PFSK-1 (cell line): Measurements from ENCODE around the gene TMEM14A.

ENCODE experiments used
- FOXP2 ChIP-seq: optimal IDR thresholded peaks from 2 replicates; pipeline ENCODE3; 2011; ENCODE audit warnings: borderline replicate concordance, control low read depth, inconsistent platforms; ENCODE audit not compliant: insufficient read depth; ENCODE audit errors: extremely low read length, extremely low read depth
- POLR2AphosphoS5 ChIP-seq: IDR thresholded peaks from 2 replicates; pipeline ENCODE4 v1.6.1; 2012; ENCODE audit warnings: low read depth, mild to moderate bottlenecking, control low read depth, low read length, moderate library complexity
- REST ChIP-seq, 2 experiments: IDR thresholded peaks; 2 replicates each; pipeline versions ENCODE4 v1.6.1 to v1.8.0; 2011 to 2012; ENCODE audit warnings: low read depth in 2 of 2, low read length in 2 of 2, control low read depth in 1 of 2, inconsistent platforms in 1 of 2, mild to moderate bottlenecking in 1 of 2, moderate library complexity in 1 of 2; ENCODE audit not compliant: insufficient read depth in 1 of 2
- SIN3A ChIP-seq: IDR thresholded peaks from 2 replicates; pipeline ENCODE4 v1.6.1; 2012; ENCODE audit warnings: mild to moderate bottlenecking, low read length, moderate library complexity, borderline replicate concordance; ENCODE audit not compliant: insufficient read depth
- TAF1 ChIP-seq: IDR thresholded peaks from 2 replicates; pipeline ENCODE4 v1.6.1; 2012; ENCODE audit warnings: low read length, control low read depth, borderline replicate concordance; ENCODE audit not compliant: insufficient read depth

TMEM14A gene

GRCh38 chr6:52634211-52634610 lies 36.7 kb upstream of the TMEM14A start:
- no peak for TF ChIP-seq SIN3A
- TF ChIP-seq FOXP2 = no peak
- TF ChIP-seq POLR2AphosphoS5 = no peak
- no peak for TF ChIP-seq TAF1
- TF ChIP-seq REST (IDR thresholded peaks at IDR 0.05; ENCODE audit: insufficient read depth in 1 of 2, low read depth in 2 of 2, low read length in 2 of 2) = no peak

GRCh38 chr6:52635049-52635577 lies 35.8 kb upstream of the TMEM14A start:
- TF ChIP-seq FOXP2 (no peak), POLR2AphosphoS5 (no peak), REST (IDR thresholded peaks at IDR 0.05; ENCODE audit: insufficient read depth in 1 of 2, low read depth in 2 of 2, low read length in 2 of 2) (no peak), SIN3A (no peak), TAF1 (no peak)

- TF ChIP-seq TAF1 (no peak), REST (IDR thresholded peaks at IDR 0.05; ENCODE audit: insufficient read depth in 1 of 2, low read depth in 2 of 2, low read length in 2 of 2) (no peak)
Measured at GRCh38 chr6:52636830-52637229, 34.1 kb upstream of the TMEM14A start.

- TF ChIP-seq SIN3A = no peak
Measured at GRCh38 chr6:52639493-52639892, 31.4 kb upstream of the TMEM14A start.

- TF ChIP-seq REST (IDR thresholded peaks at IDR 0.05; ENCODE audit: insufficient read depth in 1 of 2, low read depth in 2 of 2, low read length in 2 of 2) (no peak), TAF1 (no peak)
Measured at GRCh38 chr6:52640170-52640569, 30.7 kb upstream of the TMEM14A start.

GRCh38 chr6:52640916-52641315 lies 30.0 kb upstream of the TMEM14A start:
- no peak for TF ChIP-seq SIN3A
- TF ChIP-seq FOXP2 = no peak
- TF ChIP-seq REST (IDR thresholded peaks at IDR 0.05; ENCODE audit: insufficient read depth in 1 of 2, low read depth in 2 of 2, low read length in 2 of 2) = no peak
- TF ChIP-seq TAF1 = no peak
- TF ChIP-seq POLR2AphosphoS5 = no peak
